ENCODE results near the gene CIB4.

DNA sequence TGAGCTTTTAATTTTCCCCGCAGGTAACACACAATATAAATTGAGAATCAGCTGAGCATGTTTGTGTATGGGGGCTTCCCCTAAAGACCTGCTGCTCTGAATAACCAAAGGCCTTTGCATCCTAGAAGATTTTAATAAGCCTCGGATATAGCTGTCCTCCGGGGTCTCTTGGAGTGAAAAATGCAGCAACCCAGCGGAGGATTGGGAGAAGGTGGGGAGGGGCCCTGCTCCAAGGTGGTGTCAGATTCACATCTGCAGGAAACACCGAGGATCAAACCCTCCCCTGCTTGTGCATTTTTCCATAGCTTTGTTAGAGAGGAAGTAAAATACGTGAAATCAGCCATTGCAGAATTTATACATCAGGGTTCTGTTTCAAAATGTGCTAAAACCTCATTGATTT, 100.2 kb downstream of the CIB4 start:
- no peak for TF ChIP-seq CTCF (IDR thresholded peaks at IDR 0.05)
- no peak for TF ChIP-seq POLR2A (IDR thresholded peaks at IDR 0.05)

All from sigmoid colon (tissue), 3 donors.